ENCODE measurements around the gene HSBP1L1. TPM values are rescaled to one million over a fixed set of nuclear protein-coding genes. Genes with fewer than 3 reads are reported as not detected.
A peak's percentile ranks its signal among the peaks of the same experiment; 100 is the strongest.

The HSBP1L1 gene
- total and polyA plus RNA-seq, 5 donors = 9.9 to 18.8 (median 11.8) TPM

- intact Hi-C loops (cut with DNase I) = no loop called here
- ATAC-seq = no peak
Measured at GRCh38 chr18:79979843-79980242, 15.4 kb downstream of the HSBP1L1 start.

GRCh38 chr18:79980585-79980984 lies 16.1 kb downstream of the HSBP1L1 start:
- intact Hi-C loops (cut with DNase I) = no loop called here
- no peaks in the 10 kb centered on the region for H3K9me3 ChIP-seq (ENCODE audit: control insufficient read depth, low read length)
- no peak for DNase-seq

More at GRCh38 chr18:79979843-79980242, 15.4 kb downstream of the HSBP1L1 start:
- H3K4me3 ChIP-seq (ENCODE audit: low read length) = no peak overlapping the region
- peaks cover 3% of the 10 kb centered on the region for H3K4me1 ChIP-seq (ENCODE audit: control insufficient read depth, insufficient read depth, low read length)
- DNase-seq = no peak
- 89% methylated on average over 5 of the region's 5 CpGs for WGBS
- H3K27me3 ChIP-seq (ENCODE audit: control insufficient read depth, insufficient read depth) = no peaks in the 10 kb centered on the region
- H3K27ac ChIP-seq (ENCODE audit: low read length) = no peak overlapping the region
- no peaks in the 10 kb centered on the region for H3K9me3 ChIP-seq (ENCODE audit: control insufficient read depth, low read length)

GRCh38 chr18:79982736-79983135 lies 18.3 kb downstream of the HSBP1L1 start:
- Histone ChIP-seq H3K4me1 (ENCODE audit: control insufficient read depth, insufficient read depth, low read length) (peaks cover 3% of the 10 kb centered on the region), H3K27ac (ENCODE audit: low read length) (no peak overlapping the region), H3K9me3 (ENCODE audit: control insufficient read depth, low read length) (no peaks in the 10 kb centered on the region), H3K4me3 (ENCODE audit: low read length) (no peak overlapping the region), H3K27me3 (ENCODE audit: control insufficient read depth, insufficient read depth) (no peaks in the 10 kb centered on the region)
- 67% methylated on average over 6 of the region's 6 CpGs for WGBS
- ATAC-seq = peak; percentile 15 to 50
- no peak for DNase-seq
- intact Hi-C loops (cut with DNase I) = no loop called here

More at GRCh38 chr18:79980585-79980984, 16.1 kb downstream of the HSBP1L1 start:
- H3K27ac ChIP-seq (ENCODE audit: low read length) = no peak overlapping the region
- H3K4me3 ChIP-seq (ENCODE audit: low read length) = no peak overlapping the region
- H3K27me3 ChIP-seq (ENCODE audit: control insufficient read depth, insufficient read depth) = no peaks in the 10 kb centered on the region
- no peak for ATAC-seq
- WGBS = 86% methylated on average over 13 of the region's 13 CpGs
- H3K4me1 ChIP-seq (ENCODE audit: control insufficient read depth, insufficient read depth, low read length) = peaks cover 3% of the 10 kb centered on the region

- H3K9me3 ChIP-seq (ENCODE audit: control insufficient read depth, low read length) = no peaks in the 10 kb centered on the region
- no peak overlapping the region for H3K27ac ChIP-seq (ENCODE audit: low read length)
- WGBS = 84% methylated on average over 4 of the region's 4 CpGs
- DNase-seq (no peak), ATAC-seq (no peak)
- H3K27me3 ChIP-seq (ENCODE audit: control insufficient read depth, insufficient read depth) = no peaks in the 10 kb centered on the region
- H3K4me1 ChIP-seq (ENCODE audit: control insufficient read depth, insufficient read depth, low read length) = peaks cover 3% of the 10 kb centered on the region
- no peak overlapping the region for H3K4me3 ChIP-seq (ENCODE audit: low read length)
- intact Hi-C loops (cut with DNase I) = no loop called here
Measured at GRCh38 chr18:79983253-79983652, 18.8 kb downstream of the HSBP1L1 start.

GRCh38 chr18:79983793-79984192 lies 19.4 kb downstream of the HSBP1L1 start:
- intact Hi-C loops (cut with DNase I) = no loop called here
- ATAC-seq (no peak), DNase-seq (no peak)
- H3K9me3 ChIP-seq (ENCODE audit: control insufficient read depth, low read length) = no peaks in the 10 kb centered on the region
- WGBS = 96% methylated on average over 7 of the region's 7 CpGs
- no peak overlapping the region for H3K27ac ChIP-seq (ENCODE audit: low read length)
- H3K4me1 ChIP-seq (ENCODE audit: control insufficient read depth, insufficient read depth, low read length) = peaks cover 3% of the 10 kb centered on the region
- H3K27me3 ChIP-seq (ENCODE audit: control insufficient read depth, insufficient read depth) = no peaks in the 10 kb centered on the region
- H3K4me3 ChIP-seq (ENCODE audit: low read length) = no peak overlapping the region

GRCh38 chr18:79985172-79985571 lies 20.7 kb downstream of the HSBP1L1 start:
- H3K27me3 ChIP-seq (ENCODE audit: control insufficient read depth, insufficient read depth) = no peaks in the 10 kb centered on the region
- DNase-seq (no peak), ATAC-seq (no peak)
- H3K4me3 ChIP-seq (ENCODE audit: low read length) = no peak overlapping the region
- 90% methylated on average over 12 of the region's 12 CpGs for WGBS
- H3K4me1 ChIP-seq (ENCODE audit: control insufficient read depth, insufficient read depth, low read length) = peaks cover 3% of the 10 kb centered on the region
- intact Hi-C loops (cut with DNase I) = no loop called here
- H3K9me3 ChIP-seq (ENCODE audit: control insufficient read depth, low read length) = no peaks in the 10 kb centered on the region
- no peak overlapping the region for H3K27ac ChIP-seq (ENCODE audit: low read length)

GRCh38 chr18:79986726-79987125 lies 22.3 kb downstream of the HSBP1L1 start:
- no peaks in the 10 kb centered on the region for H3K9me3 ChIP-seq (ENCODE audit: control insufficient read depth, low read length)
- ATAC-seq = no peak
- intact Hi-C loops (cut with DNase I) = no loop called here
- DNase-seq = no peak
- no peak overlapping the region for H3K27ac ChIP-seq (ENCODE audit: low read length)
- no peaks in the 10 kb centered on the region for H3K27me3 ChIP-seq (ENCODE audit: control insufficient read depth, insufficient read depth)
- H3K4me3 ChIP-seq (ENCODE audit: low read length) = peak overlapping the region; percentile 13
- peaks cover 3% of the 10 kb centered on the region for H3K4me1 ChIP-seq (ENCODE audit: control insufficient read depth, insufficient read depth, low read length)
- 40% methylated on average over 7 of the region's 7 CpGs for WGBS

- Histone ChIP-seq H3K4me1 (ENCODE audit: control insufficient read depth, insufficient read depth, low read length) (peaks cover 3% of the 10 kb centered on the region), H3K27me3 (ENCODE audit: control insufficient read depth, insufficient read depth) (no peaks in the 10 kb centered on the region), H3K4me3 (ENCODE audit: low read length) (peak overlapping the region; percentile 52), H3K27ac (ENCODE audit: low read length) (no peak overlapping the region), H3K9me3 (ENCODE audit: control insufficient read depth, low read length) (no peaks in the 10 kb centered on the region)
- intact Hi-C loops (cut with DNase I) = no loop called here
- ATAC-seq = no peak
- no peak for DNase-seq
- under 1% methylated on average over 6 of the region's 6 CpGs for WGBS
Measured at GRCh38 chr18:79987566-79987965, 23.1 kb downstream of the HSBP1L1 start.

GRCh38 chr18:79988071-79988450 lies 23.6 kb downstream of the HSBP1L1 start:
- intact Hi-C loops (cut with DNase I) = no loop called here
- Histone ChIP-seq H3K4me3 (ENCODE audit: low read length) (peak overlapping the region; percentile 52), H3K4me1 (ENCODE audit: control insufficient read depth, insufficient read depth, low read length) (no peaks in the 10 kb centered on the region), H3K27ac (ENCODE audit: low read length) (peak overlapping the region; percentile 76), H3K9me3 (ENCODE audit: control insufficient read depth, low read length) (no peaks in the 10 kb centered on the region), H3K27me3 (ENCODE audit: control insufficient read depth, insufficient read depth) (no peaks in the 10 kb centered on the region)
- ATAC-seq (peak; percentile 73 to 74), DNase-seq (peak; percentile 65 to 82 (median 82))
- under 1% methylated on average over 48 of the region's 48 CpGs for WGBS

- peak; percentile 99 for ATAC-seq
- no peaks in the 10 kb centered on the region for H3K27me3 ChIP-seq (ENCODE audit: control insufficient read depth, insufficient read depth)
- WGBS = under 1% methylated on average over 71 of the region's 71 CpGs
- H3K27ac ChIP-seq (ENCODE audit: low read length) = peak within 1 kb of the TSS; percentile 94
- H3K4me3 ChIP-seq (ENCODE audit: low read length) = peak within 1 kb of the TSS; percentile 52
- intact Hi-C loops (cut with DNase I) = no loop called here
- H3K9me3 ChIP-seq (ENCODE audit: control insufficient read depth, low read length) = no peaks in the 10 kb centered on the region
- H3K4me1 ChIP-seq (ENCODE audit: control insufficient read depth, insufficient read depth, low read length) = no peaks in the 10 kb centered on the region
- peak; percentile 90 to 97 (median 92) for DNase-seq
Measured at GRCh38 chr18:79988451-79989194, 24.2 kb downstream of the HSBP1L1 start, which contains the start of gene TXNL4A. TXNL4A (minus strand) TSS chr18:79988563; CDS start chr18:79988392, 171 bp downstream.

GRCh38 chr18:79989195-79989497 lies 24.7 kb downstream of the HSBP1L1 start:
- H3K4me1 ChIP-seq (ENCODE audit: control insufficient read depth, insufficient read depth, low read length) = no peaks in the 10 kb centered on the region
- H3K4me3 ChIP-seq (ENCODE audit: low read length) = peak overlapping the region; percentile 52
- intact Hi-C loops (cut with DNase I) = no loop called here
- DNase-seq (peak in 1 of 3 donors; percentile 59), ATAC-seq (peak in 1 of 2 donors; percentile 20)
- H3K27ac ChIP-seq (ENCODE audit: low read length) = peak overlapping the region; percentile 94
- H3K9me3 ChIP-seq (ENCODE audit: control insufficient read depth, low read length) = no peaks in the 10 kb centered on the region
- 45% methylated on average over 14 of the region's 14 CpGs for WGBS
- no peaks in the 10 kb centered on the region for H3K27me3 ChIP-seq (ENCODE audit: control insufficient read depth, insufficient read depth)

Measured in right cardiac atrium (tissue), 5 donors.